ENCODE data around the gene COL6A3. TPM values are rescaled to one million over a fixed set of nuclear protein-coding genes. Genes with fewer than 3 reads are reported as not detected.
A peak's percentile ranks its signal among the peaks of the same experiment; 100 is the strongest.

COL6A3 gene
- total RNA-seq, 4 donors from 2014 or later, result 68.1 to 261 (median 75.6) TPM

GRCh38 chr2:237440819-237441281 is 26.9 kb upstream of the COL6A3 start:
- Histone ChIP-seq H3K4me1 (peaks cover 0 to 12% (median 3%) of the 10 kb centered on the region in 4 donors), H3K9me3 (no peaks in the 10 kb centered on the region), H3K27me3 (no peaks in the 10 kb centered on the region), H3K4me3 (no peak overlapping the region), H3K27ac (peak overlapping the region; percentile 4 to 62 (median 51)), H3K36me3 (no peaks in the 10 kb centered on the region)
- intact Hi-C loops (cut with DNase I; ENCODE audit: low total_unique reads), result no loop called here
- in situ Hi-C loops (cut with MboI; ENCODE audit: low pct_ligation_motif_present in 1 of 4, low pct_unique_long_range_greater_than_20kb in 1 of 4, low sequenced_read_pairs in 3 of 4), result no loop called here
- TF ChIP-seq POLR2A (IDR thresholded peaks at IDR 0.05), result no peak
- TF ChIP-seq, protein P1, sequence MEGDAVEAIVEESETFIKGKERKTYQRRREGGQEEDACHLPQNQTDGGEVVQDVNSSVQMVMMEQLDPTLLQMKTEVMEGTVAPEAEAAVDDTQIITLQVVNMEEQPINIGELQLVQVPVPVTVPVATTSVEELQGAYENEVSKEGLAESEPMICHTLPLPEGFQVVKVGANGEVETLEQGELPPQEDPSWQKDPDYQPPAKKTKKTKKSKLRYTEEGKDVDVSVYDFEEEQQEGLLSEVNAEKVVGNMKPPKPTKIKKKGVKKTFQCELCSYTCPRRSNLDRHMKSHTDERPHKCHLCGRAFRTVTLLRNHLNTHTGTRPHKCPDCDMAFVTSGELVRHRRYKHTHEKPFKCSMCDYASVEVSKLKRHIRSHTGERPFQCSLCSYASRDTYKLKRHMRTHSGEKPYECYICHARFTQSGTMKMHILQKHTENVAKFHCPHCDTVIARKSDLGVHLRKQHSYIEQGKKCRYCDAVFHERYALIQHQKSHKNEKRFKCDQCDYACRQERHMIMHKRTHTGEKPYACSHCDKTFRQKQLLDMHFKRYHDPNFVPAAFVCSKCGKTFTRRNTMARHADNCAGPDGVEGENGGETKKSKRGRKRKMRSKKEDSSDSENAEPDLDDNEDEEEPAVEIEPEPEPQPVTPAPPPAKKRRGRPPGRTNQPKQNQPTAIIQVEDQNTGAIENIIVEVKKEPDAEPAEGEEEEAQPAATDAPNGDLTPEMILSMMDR (IDR thresholded peaks at IDR 0.05), result no peak
- TF ChIP-seq POLR2AphosphoS5 (IDR thresholded peaks at IDR 0.05), result no peak
- TF ChIP-seq EP300 (IDR thresholded peaks at IDR 0.05; ENCODE audit: low read depth), result no peak
- WGBS, 2 donors (ENCODE audit: low coverage in 1 of 2), result 38% methylated on average over 2 of the region's 2 CpGs; no CpG with 5 or more reads in 1 of the 2 donors
- no peak for DNase-seq

GRCh38 chr2:237438080-237438940 is 24.3 kb upstream of the COL6A3 start:
- no peak for TF ChIP-seq POLR2AphosphoS5 (IDR thresholded peaks at IDR 0.05)
- TF ChIP-seq, protein P1 (IDR thresholded peaks at IDR 0.05), result peak in 1 of 5 experiments; percentile 17
- no peaks in the 10 kb centered on the region for H3K27me3 ChIP-seq
- 29 to 58% methylated on average over 5 to 8 of the region's 8 CpGs for WGBS, 2 donors (ENCODE audit: low coverage in 1 of 2)
- in situ Hi-C loops (cut with MboI; ENCODE audit: low pct_ligation_motif_present in 1 of 4, low pct_unique_long_range_greater_than_20kb in 1 of 4, low sequenced_read_pairs in 3 of 4) (no loop called here), intact Hi-C loops (cut with DNase I; ENCODE audit: low total_unique reads) (no loop called here)
- peak; percentile 55 for DNase-seq
- H3K27ac ChIP-seq, result peak overlapping the region in 1 of 4 donors; percentile 12
- no peaks in the 10 kb centered on the region for H3K36me3 ChIP-seq
- H3K4me1 ChIP-seq, result peaks cover 5 to 27% (median 10%) of the 10 kb centered on the region in 4 donors
- H3K4me3 ChIP-seq, result no peak overlapping the region
- no peaks in the 10 kb centered on the region for H3K9me3 ChIP-seq

DNA sequence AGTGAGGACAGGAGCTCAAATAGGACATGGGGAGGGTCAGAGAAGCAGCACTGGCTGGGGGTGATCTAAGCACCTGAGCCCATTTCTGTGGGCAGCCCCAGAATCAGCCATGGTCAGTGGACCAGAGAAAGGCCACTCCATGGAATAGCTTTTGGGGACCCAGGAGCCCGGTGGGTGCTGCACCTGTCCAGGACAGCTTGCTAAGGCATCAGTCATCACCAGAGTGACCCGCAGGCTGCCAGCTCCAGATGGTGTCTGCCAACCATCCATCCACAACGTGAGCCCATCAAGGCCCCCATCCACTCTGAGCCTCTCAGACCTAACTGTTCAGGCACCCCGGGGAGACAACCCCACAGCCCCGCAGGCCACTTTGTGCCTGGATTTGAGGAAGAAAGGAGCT is 23.6 kb upstream of the COL6A3 start:
- H3K27ac ChIP-seq, result peak overlapping the region in 1 of 4 donors; percentile 12

DNA sequence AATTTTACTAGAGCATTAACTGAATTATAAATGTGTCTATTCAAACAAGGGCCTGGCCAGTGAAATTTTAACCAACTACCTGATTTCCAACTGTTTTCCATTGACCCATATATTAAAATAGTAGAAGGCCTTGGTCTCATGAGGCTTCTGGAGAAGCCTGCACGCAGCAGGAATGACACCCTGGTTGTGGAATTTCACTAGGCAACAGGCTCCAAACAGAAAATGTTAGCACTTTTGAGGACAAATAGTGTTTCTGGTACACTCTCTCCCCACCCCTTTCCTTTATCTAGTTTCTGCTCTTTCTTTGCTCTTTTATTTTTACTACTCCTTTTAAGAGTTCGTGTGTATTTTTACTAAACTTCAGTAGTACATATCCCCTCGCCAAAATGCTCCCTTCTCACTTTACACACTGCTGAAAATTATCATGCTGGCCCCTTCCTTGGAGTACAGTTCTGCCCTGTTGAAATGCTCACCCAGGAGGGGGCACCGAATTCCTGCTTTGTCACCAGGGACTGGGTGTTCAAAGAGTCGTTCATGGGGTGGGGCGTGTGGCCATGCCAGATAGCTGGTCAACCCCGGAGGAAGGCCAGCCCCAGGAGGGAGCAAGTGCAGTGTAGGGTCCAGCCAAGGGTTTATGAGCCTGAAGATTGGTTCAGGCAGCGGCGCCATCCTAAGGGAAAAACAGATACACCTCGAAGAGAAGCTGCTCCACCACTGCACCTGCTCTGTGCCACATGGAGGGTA is 22.1 kb upstream of the COL6A3 start:
- no peak overlapping the region for H3K4me3 ChIP-seq
- DNase-seq, result no peak
- no peaks in the 10 kb centered on the region for H3K36me3 ChIP-seq
- 64 to 76% methylated on average over 6 to 10 of the region's 10 CpGs for WGBS, 2 donors (ENCODE audit: low coverage in 1 of 2)
- H3K4me1 ChIP-seq, result peaks cover 5 to 24% (median 10%) of the 10 kb centered on the region in 4 donors
- intact Hi-C loops (cut with DNase I; ENCODE audit: low total_unique reads) (no loop called here), in situ Hi-C loops (cut with MboI; ENCODE audit: low pct_ligation_motif_present in 1 of 4, low pct_unique_long_range_greater_than_20kb in 1 of 4, low sequenced_read_pairs in 3 of 4) (no loop called here)
- TF ChIP-seq EP300 (IDR thresholded peaks at IDR 0.05; ENCODE audit: low read depth), result no peak
- no peak for TF ChIP-seq POLR2A (IDR thresholded peaks at IDR 0.05)
- TF ChIP-seq, protein P1 (IDR thresholded peaks at IDR 0.05), result no peak
- peak overlapping the region; percentile 59 to 72 (median 66) for H3K27ac ChIP-seq
- H3K9me3 ChIP-seq, result no peaks in the 10 kb centered on the region
- H3K27me3 ChIP-seq, result peaks cover 4% of the 10 kb centered on the region

More for the DNA sequence above, 23.6 kb upstream of the COL6A3 start:
- in situ Hi-C loops (cut with MboI; ENCODE audit: low pct_ligation_motif_present in 1 of 4, low pct_unique_long_range_greater_than_20kb in 1 of 4, low sequenced_read_pairs in 3 of 4), result no loop called here
- Histone ChIP-seq H3K9me3 (no peaks in the 10 kb centered on the region), H3K36me3 (no peaks in the 10 kb centered on the region), H3K4me1 (peaks cover 5 to 27% (median 10%) of the 10 kb centered on the region in 4 donors), H3K27me3 (no peaks in the 10 kb centered on the region), H3K4me3 (no peak overlapping the region)
- WGBS, 2 donors (ENCODE audit: low coverage in 1 of 2), result 83 to 86% methylated on average over 1 to 4 of the region's 5 CpGs
- TF ChIP-seq EP300 (IDR thresholded peaks at IDR 0.05; ENCODE audit: low read depth), result no peak
- no peak for DNase-seq
- intact Hi-C loops (cut with DNase I; ENCODE audit: low total_unique reads), result no loop called here
